GM18870 (cell line): Measurements from ENCODE around the gene TRAP1.
"Not testable (repeated sequence)": the region's sequence is repeated elsewhere in the genome, so short reads cannot be mapped to it uniquely, and the experiment has no call there.

Experiments used
- ATAC-seq: cut with Tn5 transposase; IDR thresholded peaks from one replicate; pipeline ENCODE4 v1.9.1; 2021; ENCODE audit warnings: moderate library complexity; ENCODE audit not compliant: unreplicated experiment

Gene TRAP1

GRCh38 chr16:3674513-3675295, 42.6 kb downstream of the TRAP1 start:
- ATAC-seq: no peak

- no peak for ATAC-seq
These were observed 43.5 kb downstream of the TRAP1 start for GRCh38 chr16:3673676-3674377.

GRCh38 chr16:3673201-3673600, 44.1 kb downstream of the TRAP1 start:
- no peak for ATAC-seq

- ATAC-seq: no peak
These were observed 44.7 kb downstream of the TRAP1 start for GRCh38 chr16:3672571-3673041.

GRCh38 chr16:3671424-3671823, 45.9 kb downstream of the TRAP1 start:
- ATAC-seq: no peak

- ATAC-seq: no peak
These were observed 46.6 kb downstream of the TRAP1 start for GRCh38 chr16:3670711-3671110.

- ATAC-seq: no peak
These were observed 48.2 kb downstream of the TRAP1 start for GRCh38 chr16:3669082-3669481.

GRCh38 chr16:3668626-3669025, 48.7 kb downstream of the TRAP1 start:
- ATAC-seq: no peak

- ATAC-seq: no peak
These were observed 51.8 kb downstream of the TRAP1 start for GRCh38 chr16:3665508-3665907.

GRCh38 chr16:3664187-3664896, 53.0 kb downstream of the TRAP1 start:
- ATAC-seq: no peak

GRCh38 chr16:3662601-3663000, 54.7 kb downstream of the TRAP1 start:
- ATAC-seq: no peak

- ATAC-seq: no peak
These were observed 55.4 kb downstream of the TRAP1 start for GRCh38 chr16:3661922-3662321.

- ATAC-seq: no peak
These were observed 56.0 kb downstream of the TRAP1 start for GRCh38 chr16:3661311-3661710.

- no peak for ATAC-seq
These were observed 58.1 kb downstream of the TRAP1 start for GRCh38 chr16:3659251-3659650.

- ATAC-seq: no peak
These were observed 60.5 kb downstream of the TRAP1 start for GRCh38 chr16:3656491-3657468.

- ATAC-seq: not testable (repeated sequence)
These were observed 61.2 kb downstream of the TRAP1 start for GRCh38 chr16:3656160-3656490.

GRCh38 chr16:3655396-3656159, 61.7 kb downstream of the TRAP1 start:
- no peak for ATAC-seq

GRCh38 chr16:3655030-3655395, 62.3 kb downstream of the TRAP1 start:
- ATAC-seq: no peak

GRCh38 chr16:3654249-3654991, 62.9 kb downstream of the TRAP1 start, which contains the start of gene DNASE1:
Gene DNASE1, plus strand, starts transcription at chr16:3654691. Its CDS starts 683 bp downstream, at chr16:3655374.
- ATAC-seq: no peak
